HFFc6 (cell line): ENCODE data around the gene DEDD. TPM values are rescaled to one million over a fixed set of nuclear protein-coding genes. Genes with fewer than 3 reads are reported as not detected.
A peak's percentile ranks its signal among the peaks of the same experiment; 100 is the strongest.

Source experiments
- DNase-seq: peaks from one replicate; pipeline ENCODE4 v3.0.0-alpha.2; 2018
- H3K27ac Mint-ChIP-seq: 2 replicates; pipeline ENCODE4 v1.8.0; 2020; ENCODE audit warnings: mild to moderate bottlenecking, mixed read lengths
- H3K27me3 Mint-ChIP-seq: 2 replicates; pipeline ENCODE4 v1.8.0; 2021; ENCODE audit warnings: mild to moderate bottlenecking, moderate library complexity, mixed read lengths; ENCODE audit not compliant: insufficient read depth
- H3K36me3 Mint-ChIP-seq: 2 replicates; pipeline ENCODE4 v1.8.0; 2021; ENCODE audit warnings: low read depth, mixed read lengths
- H3K4me1 Mint-ChIP-seq: 2 replicates; pipeline ENCODE4 v1.8.0; 2020; ENCODE audit warnings: low read depth, mixed read lengths
- H3K4me3 Mint-ChIP-seq: 2 replicates; pipeline ENCODE4 v1.8.0; 2020; ENCODE audit warnings: mild to moderate bottlenecking, moderate library complexity, mixed read lengths
- H3K9me3 Mint-ChIP-seq: 2 replicates; pipeline ENCODE4 v1.8.0; 2020; ENCODE audit warnings: mild to moderate bottlenecking, mixed read lengths
- CTCF ChIP-seq: fragments of 200-600 bp; sonication (generic); IDR thresholded peaks from 2 replicates; pipeline ENCODE4 v1.5.0; 2021; ENCODE audit warnings: antibody characterized with exemption, mild to moderate bottlenecking
- total RNA-seq, 6 experiments: library from RNA; stranded (reverse); fragmentation: NEBNext Ultra II Directional; extraction: Animal tissue kit (Norgen Biotek cat#: 25700); gene quantifications; 2 replicates in 1 of 6; 3 replicates in 5 of 6; pipeline ENCODE4 v1.2.3, GENCODE V29; 2021

The DEDD gene
- total RNA-seq, 6 experiments from 2014 or later = 29.8 to 39.2 (median 36.0) TPM

DNA sequence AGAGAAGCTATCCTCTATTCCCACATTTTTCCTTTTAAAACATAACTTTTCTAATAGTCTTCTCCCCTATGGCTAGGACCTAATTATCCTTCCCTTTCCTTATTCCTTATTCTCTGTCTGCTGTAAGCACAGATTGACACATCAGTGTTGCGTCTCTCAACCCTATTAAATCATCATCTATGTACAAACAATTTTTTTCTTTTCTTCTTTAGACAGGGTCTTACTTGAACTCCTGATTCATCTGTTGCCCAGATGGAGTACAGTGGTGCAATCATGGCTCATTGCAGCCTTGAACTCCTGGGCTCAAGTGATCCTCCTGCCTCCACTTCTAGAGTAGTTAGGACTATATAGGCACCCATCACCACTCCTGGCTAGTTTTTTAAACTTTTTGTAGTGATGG is 26.0 kb downstream of the DEDD start:
- H3K27ac Mint-ChIP-seq = no peak overlapping the region
- peaks cover 11% of the 10 kb centered on the region for H3K36me3 Mint-ChIP-seq
- DNase-seq = no peak
- no peaks in the 10 kb centered on the region for H3K9me3 Mint-ChIP-seq
- no peaks in the 10 kb centered on the region; the same call in 1 of the 2 replicates for H3K4me1 Mint-ChIP-seq
- no peak overlapping the region for H3K4me3 Mint-ChIP-seq
- H3K27me3 Mint-ChIP-seq = peaks cover 2% of the 10 kb centered on the region; the same call in 1 of the 2 replicates
- no peak for TF ChIP-seq CTCF

DNA sequence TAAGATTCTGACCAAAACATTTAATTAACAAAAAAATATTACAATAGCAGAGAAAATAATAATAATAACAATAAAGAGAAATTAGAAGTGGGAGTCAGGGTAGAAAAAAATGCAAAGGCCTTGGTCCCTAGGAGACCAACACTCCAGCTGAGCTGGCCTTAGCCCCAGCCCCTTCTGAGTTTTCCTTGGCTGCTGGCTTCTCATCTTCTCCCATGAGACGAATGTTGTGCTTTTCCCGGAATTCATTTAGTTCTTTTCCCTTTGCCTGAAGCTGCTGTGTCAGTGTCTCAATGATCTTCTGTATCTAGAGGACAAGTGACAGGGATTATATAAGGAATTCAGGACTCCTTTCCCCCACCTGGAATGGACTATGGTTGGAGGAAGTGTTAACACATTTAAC is 31.9 kb downstream of the DEDD start:
- Mint-ChIP-seq H3K4me3 (no peak overlapping the region), H3K27ac (no peak overlapping the region), H3K9me3 (no peaks in the 10 kb centered on the region), H3K27me3 (peaks cover 11% of the 10 kb centered on the region), H3K4me1 (peaks cover 29% of the 10 kb centered on the region), H3K36me3 (peaks cover 5% of the 10 kb centered on the region)
- DNase-seq = no peak
- no peak for TF ChIP-seq CTCF

DNA sequence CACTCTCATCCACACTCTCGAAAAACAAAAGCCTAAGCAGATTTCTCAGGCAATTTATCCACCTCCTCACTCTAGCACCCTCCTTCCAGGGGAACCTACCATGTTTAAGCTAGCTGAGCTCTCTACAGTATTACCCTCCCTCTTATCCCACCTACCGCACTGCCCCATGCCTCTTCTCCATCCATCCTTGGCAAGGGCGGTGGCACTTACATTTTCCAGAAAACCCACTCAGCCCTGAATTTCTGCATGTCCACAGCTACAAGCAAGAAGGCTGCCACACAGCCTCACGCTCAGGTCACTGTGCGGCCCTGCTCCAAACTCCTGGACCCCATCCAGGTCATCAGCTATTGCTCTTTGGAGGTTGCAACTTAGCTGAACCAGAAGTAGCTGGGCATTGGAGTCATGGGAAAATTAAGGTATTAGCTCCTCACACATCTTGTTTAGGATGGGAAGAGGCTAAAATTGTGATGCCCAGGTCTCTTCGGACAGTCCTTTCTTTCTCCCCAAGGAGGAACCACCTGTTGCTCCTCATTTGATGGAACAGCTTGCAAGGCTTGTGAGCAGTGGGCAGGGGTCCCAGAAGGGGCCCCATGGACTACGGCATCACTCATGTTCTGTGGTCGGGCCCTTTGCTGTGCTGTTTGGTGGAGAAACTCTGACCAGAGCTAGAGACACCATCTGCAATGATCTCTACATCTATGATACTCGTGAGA is 33.2 kb downstream of the DEDD start:
- H3K9me3 Mint-ChIP-seq = no peaks in the 10 kb centered on the region

GRCh38 chr1:161098210-161099068 is 34.0 kb downstream of the DEDD start, which contains the start of gene KLHDC9:
TSS of gene KLHDC9 (plus strand) at chr1:161098361. CDS start at chr1:161098536, 175 bp downstream.
- H3K27me3 Mint-ChIP-seq = peaks cover 11% of the 10 kb centered on the region
- H3K9me3 Mint-ChIP-seq = no peaks in the 10 kb centered on the region
- DNase-seq = peak; percentile 83
- peak within 1 kb of the TSS; percentile 78 for H3K27ac Mint-ChIP-seq
- H3K4me1 Mint-ChIP-seq = peaks cover 32% of the 10 kb centered on the region
- H3K4me3 Mint-ChIP-seq = peak within 1 kb of the TSS; percentile 92
- H3K36me3 Mint-ChIP-seq = peaks cover 5% of the 10 kb centered on the region
- no peak for TF ChIP-seq CTCF

More for the DNA sequence above, 33.2 kb downstream of the DEDD start:
- peak overlapping the region; percentile 92 for H3K4me3 Mint-ChIP-seq
- H3K4me1 Mint-ChIP-seq = peaks cover 29% of the 10 kb centered on the region
- no peak for TF ChIP-seq CTCF
- H3K27ac Mint-ChIP-seq = peak overlapping the region; percentile 34
- H3K27me3 Mint-ChIP-seq = peaks cover 11% of the 10 kb centered on the region
- DNase-seq = no peak
- H3K36me3 Mint-ChIP-seq = peaks cover 5% of the 10 kb centered on the region

GRCh38 chr1:161096530-161096929 is 35.9 kb downstream of the DEDD start:
- no peak for DNase-seq
- no peak overlapping the region for H3K27ac Mint-ChIP-seq
- no peak for TF ChIP-seq CTCF
- H3K4me3 Mint-ChIP-seq = no peak overlapping the region
- H3K27me3 Mint-ChIP-seq = peaks cover 11% of the 10 kb centered on the region
- peaks cover 5% of the 10 kb centered on the region for H3K36me3 Mint-ChIP-seq
- H3K9me3 Mint-ChIP-seq = no peaks in the 10 kb centered on the region
- peaks cover 49% of the 10 kb centered on the region for H3K4me1 Mint-ChIP-seq
